GM19240 (cell line): ENCODE results near the gene PCDH9.

ENCODE experiments used
- DNase-seq: peaks from one replicate; pipeline ENCODE4 v3.0.0; 2011; ENCODE audit warnings: low spot score; ENCODE audit not compliant: insufficient read length

The PCDH9 gene

DNA sequence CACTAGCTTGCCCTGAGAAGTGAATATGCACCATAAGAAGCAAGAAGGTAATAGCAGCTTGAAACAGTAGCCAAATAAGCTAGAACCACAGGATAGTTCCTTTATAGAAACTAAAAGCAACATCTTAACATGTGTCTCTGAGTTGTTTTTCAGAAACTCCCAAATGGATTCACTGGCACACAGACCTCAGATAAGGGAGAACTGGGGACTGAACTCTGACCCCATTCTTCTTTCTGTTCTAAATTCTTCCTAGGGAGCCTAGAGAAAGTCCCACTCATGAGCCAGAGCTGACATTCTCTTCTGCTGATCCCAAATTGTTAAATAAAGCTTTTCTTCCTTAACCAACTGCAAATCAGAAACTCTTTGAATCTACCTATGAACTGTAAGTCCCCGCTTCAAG is 146.1 kb downstream of the PCDH9 start:
- no peak for DNase-seq

DNA sequence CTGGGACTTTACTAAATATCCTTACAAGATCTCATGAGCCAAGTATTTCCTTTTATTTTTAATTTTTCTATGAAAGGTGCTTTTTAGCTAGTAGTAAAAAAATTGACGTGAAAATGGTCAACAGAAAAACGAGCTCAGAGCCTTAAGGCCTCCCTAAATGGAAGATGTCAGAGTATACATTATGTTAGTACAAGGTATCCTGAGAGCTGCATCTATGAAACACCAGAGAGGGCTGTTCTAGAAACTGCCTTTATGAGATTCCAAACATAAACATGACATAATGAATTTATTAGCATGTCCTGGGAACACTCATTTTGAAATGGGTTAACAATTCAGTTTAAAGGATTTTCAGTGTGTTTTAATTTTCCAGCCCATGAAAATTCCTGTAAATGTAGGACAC is 146.6 kb downstream of the PCDH9 start:
- no peak for DNase-seq

- no peak for DNase-seq
Measured at GRCh38 chr13:67080351-67080750, 149.8 kb downstream of the PCDH9 start.

GRCh38 chr13:67078062-67078461 is 152.1 kb downstream of the PCDH9 start:
- DNase-seq, result no peak

DNA sequence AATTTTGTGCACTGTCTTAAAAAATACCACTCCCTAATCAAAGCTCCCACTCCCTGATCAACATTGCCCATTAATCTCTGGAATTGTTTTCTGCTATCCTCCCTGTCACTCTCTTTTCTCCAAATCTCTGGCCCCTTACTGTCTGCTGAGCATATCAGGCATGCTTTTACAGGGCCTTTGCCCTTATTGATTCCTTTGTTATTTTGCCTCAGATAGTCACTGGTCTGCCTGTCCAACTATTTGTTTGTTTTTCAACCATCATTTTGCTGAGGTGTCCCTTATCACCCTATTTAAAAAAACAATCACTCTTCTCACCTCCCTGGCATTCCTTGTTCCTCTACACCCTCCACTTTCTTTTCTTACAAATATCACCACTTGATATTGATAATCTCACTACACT is 153.0 kb downstream of the PCDH9 start:
- no peak for DNase-seq

- no peak for DNase-seq
Measured at GRCh38 chr13:67076378-67076777, 153.8 kb downstream of the PCDH9 start.

GRCh38 chr13:67075239-67075638 is 154.9 kb downstream of the PCDH9 start:
- no peak for DNase-seq

DNA sequence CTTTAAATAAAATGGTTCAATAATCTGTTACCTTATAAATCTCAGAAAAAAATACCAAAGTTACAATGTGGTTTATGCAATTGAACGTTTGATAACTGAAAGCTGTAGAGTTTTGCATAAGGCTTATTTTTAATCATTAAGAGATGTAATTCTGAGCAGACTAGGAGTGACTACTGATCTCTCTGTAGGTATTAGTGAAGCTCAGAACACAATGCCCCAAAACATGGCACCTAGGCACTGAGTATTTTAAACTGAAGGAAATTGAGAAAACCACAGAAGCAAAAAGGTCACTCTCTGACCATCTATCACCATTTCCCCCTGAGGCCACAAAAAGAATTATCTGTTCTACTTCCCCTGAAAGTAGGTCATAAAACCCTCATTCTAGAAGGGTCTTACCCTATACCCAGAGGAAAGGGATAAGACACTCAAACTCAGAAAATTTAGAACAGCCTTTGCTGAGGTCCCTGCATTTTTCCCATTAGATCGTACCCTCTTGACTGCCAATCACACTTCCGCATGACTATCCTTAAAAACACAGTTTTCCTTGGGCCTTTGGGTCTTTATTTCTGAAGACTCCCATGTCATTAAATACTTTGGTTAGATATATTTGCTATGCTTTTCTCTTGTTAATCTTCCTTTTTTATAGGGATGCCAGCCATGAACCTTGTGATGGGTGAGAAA is 158.1 kb downstream of the PCDH9 start:
- DNase-seq, result no peak

DNA sequence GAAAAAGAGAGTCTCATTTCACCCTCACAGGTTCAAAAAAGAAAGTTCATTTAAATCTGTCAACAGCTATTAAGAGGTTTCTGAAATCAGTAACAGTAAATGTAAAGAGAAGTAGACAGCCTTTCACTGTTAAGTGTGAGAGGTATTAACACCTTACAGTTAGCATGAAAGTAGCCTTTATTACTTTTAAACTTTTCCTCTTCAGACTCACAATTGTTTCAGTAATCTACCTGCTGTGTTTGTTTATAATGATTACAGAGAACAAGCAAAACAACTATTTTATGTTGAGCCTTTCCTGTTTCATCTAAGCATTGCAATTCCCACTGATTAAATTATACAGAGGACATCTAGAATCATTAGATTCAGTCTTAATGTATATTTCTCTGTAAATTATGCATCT is 159.8 kb downstream of the PCDH9 start:
- DNase-seq, result no peak

GRCh38 chr13:67069117-67069767 is 160.9 kb downstream of the PCDH9 start:
- no peak for DNase-seq

- DNase-seq, result no peak
Measured at GRCh38 chr13:67064920-67065319, 165.2 kb downstream of the PCDH9 start.

DNA sequence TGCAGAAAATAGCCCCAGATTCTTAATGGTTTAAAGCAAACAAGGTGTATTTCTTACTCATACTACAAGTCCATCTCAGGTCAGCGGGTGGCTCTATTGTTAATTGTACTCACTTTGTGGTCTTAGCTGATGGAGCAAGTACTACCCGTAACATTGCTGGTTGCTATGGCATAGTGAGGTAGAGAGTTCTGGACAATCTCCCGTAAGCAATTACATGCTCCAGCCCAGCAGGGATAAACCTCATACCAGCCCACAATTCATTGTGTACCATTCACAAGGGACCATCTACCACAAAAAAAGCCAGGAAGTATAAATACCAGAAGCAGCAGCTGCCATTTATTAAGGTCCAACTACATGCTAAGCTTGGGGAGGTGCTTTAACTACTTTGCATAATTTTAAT is 167.1 kb downstream of the PCDH9 start:
- no peak for DNase-seq

- DNase-seq, result no peak
Measured at GRCh38 chr13:67062160-67062559, 168.0 kb downstream of the PCDH9 start.

DNA sequence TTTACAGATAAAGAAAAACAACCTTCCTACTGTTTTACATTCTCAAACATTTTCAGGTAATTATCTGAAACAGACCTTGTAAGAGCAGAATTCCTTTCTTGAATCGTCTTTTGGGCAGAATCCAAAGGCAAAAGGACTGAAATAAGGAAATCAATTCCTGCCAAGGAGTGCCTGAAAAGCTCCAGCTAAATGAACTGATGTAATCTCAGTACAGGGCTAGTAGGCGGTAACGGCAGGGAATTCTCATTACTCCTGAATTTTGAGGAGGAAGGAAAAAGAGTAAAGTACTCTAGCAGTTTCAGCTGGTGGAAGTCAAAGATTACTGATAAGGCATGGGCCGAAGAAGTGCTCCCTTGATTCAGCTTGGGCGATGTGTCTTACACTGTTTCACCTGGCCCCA is 168.4 kb downstream of the PCDH9 start:
- no peak for DNase-seq

- no peak for DNase-seq
Measured at GRCh38 chr13:67052550-67053490, 177.3 kb downstream of the PCDH9 start.

DNA sequence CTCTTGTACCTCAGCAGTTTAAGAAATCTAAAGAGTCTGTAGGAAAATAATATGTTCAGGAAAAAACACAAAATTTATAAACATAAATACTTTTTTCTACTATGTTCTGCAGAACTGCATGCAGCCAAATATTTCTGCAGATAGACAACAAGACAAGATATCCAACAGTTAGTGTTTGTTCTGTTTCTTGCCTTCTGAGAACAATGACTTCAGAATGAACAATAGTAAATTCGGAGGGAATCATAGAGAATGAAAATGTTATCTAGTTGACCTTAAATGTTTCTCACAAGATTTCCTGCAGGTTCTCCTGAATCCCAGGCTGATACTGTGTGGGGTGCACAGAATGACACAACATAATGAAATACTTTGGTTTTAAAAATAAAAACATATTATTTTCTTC is 180.4 kb downstream of the PCDH9 start:
- no peak for DNase-seq

DNA sequence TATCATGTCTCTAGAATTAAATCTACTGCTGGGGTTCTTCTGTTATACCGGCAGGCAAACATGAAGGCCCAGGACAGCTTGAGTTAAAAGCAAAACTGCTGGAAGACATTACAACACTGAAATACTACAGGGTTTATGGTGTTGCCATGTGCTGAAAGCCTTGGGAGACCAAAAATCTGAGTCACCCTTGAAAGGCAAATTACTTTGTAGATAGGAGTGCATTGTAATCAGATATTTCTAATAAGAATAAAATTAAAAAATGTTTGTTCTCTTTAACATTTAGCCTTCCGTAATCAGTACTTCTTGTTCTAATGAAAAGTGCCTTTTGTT is 181.3 kb downstream of the PCDH9 start:
- DNase-seq, result no peak

- DNase-seq, result no peak
Measured at GRCh38 chr13:67048084-67048820, 181.9 kb downstream of the PCDH9 start.

DNA sequence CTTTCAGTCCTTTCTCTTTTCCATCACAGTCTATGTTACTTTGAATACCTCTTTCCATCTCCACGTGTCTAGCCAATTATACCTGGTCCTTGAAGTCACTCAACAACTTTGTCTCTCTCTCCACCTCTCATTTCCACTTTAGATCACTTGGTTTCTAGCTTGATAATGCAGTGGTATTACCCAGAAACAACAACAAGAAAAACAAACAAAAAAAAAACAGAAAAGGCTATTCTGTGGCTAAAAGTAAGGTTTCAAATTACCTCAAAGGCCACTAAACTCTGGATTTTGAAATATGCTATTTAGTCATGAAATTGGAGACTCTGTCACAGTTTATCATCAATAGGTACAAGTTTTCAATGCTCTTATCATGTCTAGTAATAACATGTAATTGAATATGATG is 184.8 kb downstream of the PCDH9 start:
- no peak for DNase-seq

GRCh38 chr13:67043901-67044300 is 186.2 kb downstream of the PCDH9 start:
- DNase-seq, result no peak

- no peak for DNase-seq
Measured at GRCh38 chr13:67042556-67042955, 187.6 kb downstream of the PCDH9 start.
